RWPE1 (cell line): Measurements from ENCODE around the gene HTR3D.

ENCODE experiments used
- CTCF ChIA-PET: fragments of 350-600 bp; sonication (Branson Sonifier 250); formaldehyde crosslinking; extraction: SDS; loops from one replicate; lab custom pipeline; 2021; lab: Yijun Ruan, JAX
- POLR2A ChIA-PET: fragments of 400-600 bp; formaldehyde crosslinking; extraction: SDS; loops from one replicate; lab custom pipeline; 2020; ENCODE audit warnings: antibody characterized with exemption; ENCODE audit not compliant: low non-redundant PET; lab: Yijun Ruan, JAX
- DNase-seq: peaks from one replicate; pipeline ENCODE4 v3.0.0; 2012; ENCODE audit warnings: low spot score
- H3K27ac ChIP-seq: fragments of 450-650 bp; 2 replicates; pipeline ENCODE4 v1.5.1; 2017
- TF ChIP-seq, protein P1 (sequence below): fragments of 450-650 bp; conservative IDR thresholded peaks from 2 replicates; pipeline ENCODE4 v1.5.1; 2017; ENCODE audit warnings: low read depth, mild to moderate bottlenecking

Gene HTR3D, protein sequence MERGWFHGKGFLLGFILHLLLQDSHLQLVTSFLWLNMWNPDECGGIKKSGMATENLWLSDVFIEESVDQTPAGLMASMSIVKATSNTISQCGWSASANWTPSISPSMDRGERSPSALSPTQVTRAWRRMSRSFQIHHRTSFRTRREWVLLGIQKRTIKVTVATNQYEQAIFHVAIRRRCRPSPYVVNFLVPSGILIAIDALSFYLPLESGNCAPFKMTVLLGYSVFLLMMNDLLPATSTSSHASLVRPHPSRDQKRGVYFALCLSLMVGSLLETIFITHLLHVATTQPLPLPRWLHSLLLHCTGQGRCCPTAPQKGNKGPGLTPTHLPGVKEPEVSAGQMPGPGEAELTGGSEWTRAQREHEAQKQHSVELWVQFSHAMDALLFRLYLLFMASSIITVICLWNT

DNA sequence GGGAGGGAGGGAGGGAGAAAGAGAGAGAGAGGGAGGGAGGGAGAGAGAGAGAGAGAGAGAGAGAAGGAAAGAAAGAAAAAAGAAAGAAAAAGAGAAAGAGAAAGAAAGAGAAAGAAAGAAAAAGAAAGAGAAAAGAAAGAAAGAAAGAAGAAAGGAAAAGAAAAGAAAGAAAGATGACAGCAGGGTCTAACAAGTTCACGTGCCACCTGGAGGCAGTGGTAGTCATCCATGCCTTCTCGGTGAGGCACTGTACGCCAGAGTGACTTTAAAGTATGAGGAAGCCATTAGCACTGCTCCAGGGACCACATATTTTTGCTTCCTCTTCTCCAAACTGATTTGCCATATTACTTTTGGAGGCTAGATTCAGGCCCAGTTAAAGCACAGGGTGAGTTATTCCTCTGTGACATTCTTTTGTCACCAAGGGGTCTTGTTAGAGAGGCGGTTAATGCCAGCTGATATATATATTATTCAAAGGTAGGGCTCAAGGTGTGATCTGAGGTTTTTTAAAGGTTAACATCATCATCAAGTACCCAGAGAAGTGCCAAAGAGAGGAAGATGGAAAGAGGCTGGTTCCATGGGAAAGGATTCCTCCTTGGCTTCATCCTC lies at the start of gene HTR3D:
TSS of gene HTR3D (plus strand) at position 556 of the 606 bp plus-strand sequence. CDS start at position 556, 0 bp downstream.
- TF ChIP-seq, protein P1, sequence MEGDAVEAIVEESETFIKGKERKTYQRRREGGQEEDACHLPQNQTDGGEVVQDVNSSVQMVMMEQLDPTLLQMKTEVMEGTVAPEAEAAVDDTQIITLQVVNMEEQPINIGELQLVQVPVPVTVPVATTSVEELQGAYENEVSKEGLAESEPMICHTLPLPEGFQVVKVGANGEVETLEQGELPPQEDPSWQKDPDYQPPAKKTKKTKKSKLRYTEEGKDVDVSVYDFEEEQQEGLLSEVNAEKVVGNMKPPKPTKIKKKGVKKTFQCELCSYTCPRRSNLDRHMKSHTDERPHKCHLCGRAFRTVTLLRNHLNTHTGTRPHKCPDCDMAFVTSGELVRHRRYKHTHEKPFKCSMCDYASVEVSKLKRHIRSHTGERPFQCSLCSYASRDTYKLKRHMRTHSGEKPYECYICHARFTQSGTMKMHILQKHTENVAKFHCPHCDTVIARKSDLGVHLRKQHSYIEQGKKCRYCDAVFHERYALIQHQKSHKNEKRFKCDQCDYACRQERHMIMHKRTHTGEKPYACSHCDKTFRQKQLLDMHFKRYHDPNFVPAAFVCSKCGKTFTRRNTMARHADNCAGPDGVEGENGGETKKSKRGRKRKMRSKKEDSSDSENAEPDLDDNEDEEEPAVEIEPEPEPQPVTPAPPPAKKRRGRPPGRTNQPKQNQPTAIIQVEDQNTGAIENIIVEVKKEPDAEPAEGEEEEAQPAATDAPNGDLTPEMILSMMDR: no peak
- ChIA-PET CTCF (no interaction called here), POLR2A (no interaction called here)
- no peak for DNase-seq
- no peak within 1 kb of the TSS for H3K27ac ChIP-seq

DNA sequence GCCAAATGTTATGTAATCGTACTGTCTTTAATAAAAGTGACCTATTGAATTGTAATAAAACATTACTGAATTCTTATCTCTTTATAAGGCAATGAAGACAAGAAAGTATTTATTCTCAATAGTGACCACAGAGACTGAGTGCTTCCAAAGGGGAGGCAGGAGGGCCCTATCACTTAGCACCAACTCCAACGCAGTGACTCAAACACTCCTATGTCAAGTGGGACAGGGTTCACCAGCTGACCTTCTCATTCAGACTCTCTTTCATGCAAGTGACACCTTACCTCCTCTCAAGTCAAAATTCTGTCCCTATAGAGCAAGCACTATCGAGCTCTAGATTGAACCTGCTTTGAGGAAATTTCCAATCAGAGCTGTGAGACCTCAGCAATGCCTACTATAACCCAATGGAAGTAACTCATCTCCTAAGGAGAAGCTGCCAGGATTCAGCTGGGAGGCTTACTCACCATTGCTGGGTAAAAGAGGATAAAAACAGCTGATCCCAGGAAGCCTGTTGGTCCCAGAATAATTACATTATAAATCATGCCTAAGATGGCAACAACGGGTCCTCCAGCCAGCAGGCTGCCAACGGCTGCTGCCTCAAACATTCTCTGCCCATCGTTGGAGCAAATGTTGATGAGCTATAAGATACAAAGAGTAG lies 49.4 kb upstream of the HTR3D start:
- ChIA-PET CTCF (interaction anchor here (0.5 to 0.7 kb wide), 2 partner anchors 243 to 754 kb away, joined by 4 read pairs; no protein-coding TSS in a partner anchor), POLR2A (no interaction called here)
- TF ChIP-seq, protein P1: no peak
- H3K27ac ChIP-seq: no peak overlapping the region
- DNase-seq: no peak

DNA sequence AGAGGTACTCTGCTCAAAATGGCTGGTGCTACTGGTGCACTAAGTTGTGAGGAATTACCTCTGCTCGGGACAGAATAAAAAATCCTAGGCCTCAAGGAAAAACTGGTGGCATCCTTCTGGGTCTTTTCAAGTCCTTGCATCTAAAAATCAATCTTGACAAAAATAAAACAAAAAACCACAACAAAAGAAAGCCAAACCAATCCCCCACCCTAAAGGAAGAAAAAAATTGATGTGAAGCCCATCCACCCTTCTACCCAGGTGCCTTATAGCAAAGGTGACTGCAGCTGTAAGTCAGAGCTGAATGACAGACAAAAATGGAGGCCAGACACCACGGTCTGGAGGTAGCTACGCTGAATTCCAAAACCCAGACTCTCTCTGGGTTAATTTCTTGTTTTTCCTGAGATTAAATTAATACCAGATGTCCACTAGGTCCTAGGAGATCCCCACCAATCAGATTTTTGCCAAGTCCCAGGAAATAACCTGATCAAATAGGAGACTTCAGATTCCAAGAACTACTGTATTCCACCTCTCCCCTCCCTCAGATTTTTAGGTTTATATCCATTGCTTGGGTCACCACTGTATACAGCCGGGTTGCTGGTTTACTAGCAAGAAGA lies 47.3 kb upstream of the HTR3D start:
- no peak overlapping the region for H3K27ac ChIP-seq
- DNase-seq: no peak
- TF ChIP-seq, protein P1: no peak
- ChIA-PET CTCF (no interaction called here), POLR2A (no interaction called here)

DNA sequence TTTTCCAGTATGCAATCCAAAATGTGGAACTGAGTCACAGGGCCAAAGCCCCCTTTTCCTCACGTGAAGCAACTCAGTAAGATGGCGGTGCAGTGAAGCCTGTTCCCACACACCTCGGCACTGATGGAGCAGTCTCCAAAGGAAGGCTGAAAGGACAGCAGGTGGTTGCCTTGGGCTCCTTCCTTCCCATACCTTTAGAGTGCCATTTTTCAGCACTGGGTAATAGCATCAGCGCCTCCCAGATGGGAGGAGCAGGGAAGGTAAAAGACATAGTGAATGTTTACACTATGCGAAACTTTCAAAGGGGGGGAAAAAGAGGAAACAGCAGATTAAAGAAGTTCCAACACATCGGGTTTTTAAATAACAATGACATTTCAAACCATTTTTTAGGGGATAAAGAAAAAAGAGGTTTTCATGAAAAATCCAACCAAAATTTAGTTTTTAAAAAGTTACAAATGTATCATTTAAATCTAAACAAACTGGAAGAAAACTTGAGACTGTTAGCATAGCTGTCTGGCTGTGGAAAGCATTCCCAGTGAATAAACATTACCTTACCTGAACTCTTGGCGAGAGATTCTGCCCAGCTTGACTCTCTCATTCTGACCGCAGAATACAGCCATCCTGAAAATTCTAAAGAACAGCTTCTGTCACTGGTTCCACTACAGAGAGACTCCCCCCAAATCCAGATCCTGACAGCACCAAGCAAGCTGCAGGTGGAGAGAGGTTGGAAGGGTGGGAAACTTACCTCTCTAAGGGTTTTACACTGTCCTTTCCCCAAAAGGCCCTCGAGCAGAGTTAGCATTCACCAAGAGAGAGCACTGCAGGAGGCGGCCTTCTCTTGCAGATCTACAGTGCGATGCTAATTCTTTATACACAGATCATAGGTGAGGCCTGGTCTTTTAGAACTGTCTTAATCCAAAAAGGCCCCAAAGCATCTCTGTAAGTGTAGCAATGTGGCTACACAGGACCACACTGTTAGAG lies 46.5 kb upstream of the HTR3D start:
- TF ChIP-seq, protein P1: no peak
- DNase-seq: no peak
- ChIA-PET POLR2A (no interaction called here), CTCF (no interaction called here)
- no peak overlapping the region for H3K27ac ChIP-seq

DNA sequence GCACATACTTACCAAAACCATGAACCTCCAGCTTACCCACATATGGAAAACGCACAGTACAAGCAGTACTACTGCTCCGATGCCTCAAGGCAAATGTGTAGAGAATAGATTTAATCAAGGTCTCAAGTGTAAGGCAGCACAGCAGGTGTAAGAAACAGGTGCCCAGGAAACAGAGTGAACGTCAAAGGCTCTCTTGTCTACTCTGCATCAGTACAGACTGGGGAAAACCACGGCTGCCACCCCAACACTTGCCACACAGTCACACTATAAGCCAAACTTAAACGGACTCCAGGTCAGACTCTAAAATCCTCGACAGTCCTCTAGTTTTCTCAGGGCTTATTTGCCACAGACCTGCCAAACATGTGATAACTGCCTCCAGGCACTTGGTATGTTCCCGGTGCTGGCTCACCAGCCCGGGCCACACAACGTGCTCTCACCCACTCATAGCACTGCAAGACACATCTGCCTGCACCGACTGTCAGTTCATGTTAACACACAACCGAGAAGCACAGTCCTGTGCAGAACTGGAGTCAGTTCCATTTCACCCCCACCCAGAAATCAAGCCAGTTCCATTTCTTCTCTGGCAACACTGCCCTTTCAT lies 44.4 kb upstream of the HTR3D start:
- POLR2A ChIA-PET: no interaction called here
- TF ChIP-seq, protein P1: no peak

More for the DNA sequence above, 44.4 kb upstream of the HTR3D start:
- H3K27ac ChIP-seq: no peak overlapping the region
- CTCF ChIA-PET: interaction anchor here (0.6 kb wide), 1 partner anchor 38 kb away, joined by 3 read pairs; no protein-coding TSS in a partner anchor
- DNase-seq: no peak
